ENCODE measurements around the gene SSX2B. TPM values are rescaled to one million over a fixed set of nuclear protein-coding genes. Genes with fewer than 3 reads are reported as not detected.
"Not testable (repeated sequence)": the region's sequence is repeated elsewhere in the genome, so short reads cannot be mapped to it uniquely, and the experiment has no call there.

The SSX2B gene
- total and polyA plus RNA-seq, 9 of the 15 experiments (the other 6 are each of a cell fraction or from before 2014, with no cell fraction given) = 5.4 to 105 (median 63.5) TPM; not detected in 1

DNA sequence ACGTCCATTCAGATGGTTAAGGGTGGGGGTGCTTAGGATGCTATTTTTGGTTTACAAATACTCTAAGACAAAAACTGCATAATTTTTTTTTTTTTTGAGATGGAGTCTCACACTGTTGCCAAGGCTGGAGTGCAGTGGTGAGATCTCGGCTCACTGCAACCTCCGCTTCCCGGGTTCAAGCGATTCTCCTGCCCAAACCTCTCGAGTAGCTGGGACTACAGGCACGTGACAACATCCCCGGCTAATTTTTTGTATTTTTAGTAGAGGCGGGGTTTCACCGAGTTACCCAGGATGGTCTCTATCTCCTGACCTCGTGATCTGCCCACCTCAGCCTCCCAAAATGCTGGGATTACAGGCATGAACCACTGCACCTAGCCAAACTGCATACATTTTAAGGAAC, 22.5 kb downstream of the SSX2B start:
- not testable (repeated sequence) for H3K79me2 ChIP-seq (ENCODE audit: control insufficient read depth, insufficient read depth, low read length); FAIRE-seq
- WGBS (ENCODE audit: insufficient coverage, low coverage, missing lambda C conversion rate) = 0% methylated on average over 7 of the region's 11 CpGs

GRCh38 chrX:52797327-52797726, 46.3 kb downstream of the SSX2B start, which contains the start of gene SPANXN5:
TSS of gene SPANXN5 (minus strand) at chrX:52797427. CDS start at chrX:52797348, 79 bp downstream.
- H3K4me1 ChIP-seq (replicated peaks in 1 of 2; ENCODE audit: control insufficient read depth in 2 of 2, insufficient read depth in 2 of 2, low read length in 2 of 2); CTCF ChIA-PET (ENCODE audit: low intra/inter-chr PET ratio); POLR2A ChIA-PET; H3K79me2 ChIP-seq (ENCODE audit: control insufficient read depth, insufficient read depth, low read length); H3K4me3 ChIP-seq; H3K27me3 ChIP-seq (ENCODE audit: control insufficient read depth in 2 of 2, insufficient read depth in 2 of 2, low read length in 2 of 2); in situ Hi-C loops (cut with MboI); H3K9me1 ChIP-seq (ENCODE audit: control insufficient read depth, insufficient read depth, low read length); H3K9me3 ChIP-seq (replicated peaks; ENCODE audit: control insufficient read depth, insufficient read depth, low read depth, low read length); BruUV-seq (replicated peaks); DNase-seq (ENCODE audit: extremely low read depth in 1 of 4, low spot score in 3 of 4); H3K36me3 ChIP-seq (ENCODE audit: control insufficient read depth, insufficient read depth, low read length); intact Hi-C loops (cut with micrococcal nuclease); H4K20me1 ChIP-seq (replicated peaks; ENCODE audit: control insufficient read depth, insufficient read depth, low read length); FAIRE-seq; H3K4me2 ChIP-seq (ENCODE audit: insufficient read depth, low read length); H3K27ac ChIP-seq (ENCODE audit: extremely low read depth, low read depth, low read length); ATAC-seq; H2AFZ ChIP-seq (ENCODE audit: low read depth, low read length); H3K9ac ChIP-seq (ENCODE audit: insufficient read depth in 1 of 2, low read depth in 2 of 2, low read length in 2 of 2): not testable (repeated sequence)
- 0% methylated on average over 2 of the region's 2 CpGs for WGBS (ENCODE audit: insufficient coverage, low coverage, missing lambda C conversion rate)

More for the DNA sequence above, 22.5 kb downstream of the SSX2B start:
- H3K4me1 ChIP-seq (replicated peaks in 1 of 2; ENCODE audit: control insufficient read depth in 2 of 2, insufficient read depth in 2 of 2, low read length in 2 of 2); POLR2A ChIA-PET; H3K36me3 ChIP-seq (ENCODE audit: control insufficient read depth, insufficient read depth, low read length); H3K9me1 ChIP-seq (ENCODE audit: control insufficient read depth, insufficient read depth, low read length); DNase-seq (ENCODE audit: extremely low read depth in 1 of 4, low spot score in 3 of 4); CTCF ChIA-PET (ENCODE audit: low intra/inter-chr PET ratio); ATAC-seq; H3K4me3 ChIP-seq; H3K27me3 ChIP-seq (ENCODE audit: control insufficient read depth in 2 of 2, insufficient read depth in 2 of 2, low read length in 2 of 2); intact Hi-C loops (cut with micrococcal nuclease); H4K20me1 ChIP-seq (replicated peaks; ENCODE audit: control insufficient read depth, insufficient read depth, low read length); H3K27ac ChIP-seq (ENCODE audit: extremely low read depth, low read depth, low read length); H2AFZ ChIP-seq (ENCODE audit: low read depth, low read length); BruUV-seq (replicated peaks); H3K9ac ChIP-seq (ENCODE audit: insufficient read depth in 1 of 2, low read depth in 2 of 2, low read length in 2 of 2); H3K9me3 ChIP-seq (replicated peaks; ENCODE audit: control insufficient read depth, insufficient read depth, low read depth, low read length); H3K4me2 ChIP-seq (ENCODE audit: insufficient read depth, low read length): not testable (repeated sequence)
- in situ Hi-C loops (cut with MboI) = loop anchor here (25.0 kb wide), 1 partner anchor 111 kb away; the partner anchor contains the start of gene SSX7

DNA sequence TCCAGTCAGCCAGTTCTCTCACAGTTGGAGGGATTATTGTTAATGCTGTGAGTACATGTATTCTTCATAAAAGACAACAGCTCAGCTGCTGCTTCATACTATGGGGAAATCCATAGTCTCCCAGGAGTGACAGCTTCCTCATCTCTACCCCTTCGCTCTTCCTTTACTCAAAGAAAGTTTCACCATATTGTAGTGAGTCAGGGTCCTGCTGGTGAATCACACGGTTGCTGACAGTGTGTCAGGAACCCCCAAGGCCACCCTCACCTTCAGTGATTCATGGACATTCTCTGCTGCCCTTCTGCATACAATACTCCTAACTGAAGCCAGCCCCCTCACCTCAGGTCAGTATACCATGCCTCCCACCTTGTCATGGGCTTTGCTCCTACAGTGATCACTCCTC, 53.8 kb downstream of the SSX2B start:
- H3K4me3 ChIP-seq; H3K9ac ChIP-seq (ENCODE audit: insufficient read depth in 1 of 2, low read depth in 2 of 2, low read length in 2 of 2); H3K27me3 ChIP-seq (ENCODE audit: control insufficient read depth in 2 of 2, insufficient read depth in 2 of 2, low read length in 2 of 2); H2AFZ ChIP-seq (ENCODE audit: low read depth, low read length); H3K9me1 ChIP-seq (ENCODE audit: control insufficient read depth, insufficient read depth, low read length); H3K79me2 ChIP-seq (ENCODE audit: control insufficient read depth, insufficient read depth, low read length); intact Hi-C loops (cut with micrococcal nuclease); FAIRE-seq; BruUV-seq (replicated peaks); DNase-seq (ENCODE audit: extremely low read depth in 1 of 4, low spot score in 3 of 4); POLR2A ChIA-PET; CTCF ChIA-PET (ENCODE audit: low intra/inter-chr PET ratio); H3K36me3 ChIP-seq (ENCODE audit: control insufficient read depth, insufficient read depth, low read length); H3K27ac ChIP-seq (ENCODE audit: extremely low read depth, low read depth, low read length); ATAC-seq; H4K20me1 ChIP-seq (replicated peaks; ENCODE audit: control insufficient read depth, insufficient read depth, low read length); H3K4me2 ChIP-seq (ENCODE audit: insufficient read depth, low read length); H3K9me3 ChIP-seq (replicated peaks; ENCODE audit: control insufficient read depth, insufficient read depth, low read depth, low read length); H3K4me1 ChIP-seq (replicated peaks in 1 of 2; ENCODE audit: control insufficient read depth in 2 of 2, insufficient read depth in 2 of 2, low read length in 2 of 2): not testable (repeated sequence)
- 0% methylated on average over 2 of the region's 2 CpGs for WGBS (ENCODE audit: insufficient coverage, low coverage, missing lambda C conversion rate)
- in situ Hi-C loops (cut with MboI) = loop anchor here (10.0 kb wide), 1 partner anchor 350 kb away; no protein-coding TSS in a partner anchor

Data from K562 (cell line).